Adrenal gland (tissue), 5 donors: ENCODE results near the gene EXT2.

Experiments
- CTCF ChIP-seq, 6 experiments: fragments of 450-650 bp in 4 of 6; fragments of 200-600 bp in 2 of 6; sonication (generic) in 1 of 6; IDR thresholded peaks; 1 replicate in 5 of 6; 2 replicates in 1 of 6; pipeline versions ENCODE4 v1.5.1 to v1.8.0; 2016 to 2021; ENCODE audit warnings: antibody characterized with exemption in 6 of 6, mild to moderate bottlenecking in 2 of 6, moderate library complexity in 1 of 6
- POLR2A ChIP-seq, 2 donors: fragments of 450-650 bp; IDR thresholded peaks; one replicate each; pipeline ENCODE4 v1.6.1; 2017; ENCODE audit warnings: antibody characterized with exemption in 2 of 2, mild to moderate bottlenecking in 2 of 2, moderate library complexity in 1 of 2
- donor health status: DM: no; HTN: no; CAD: no.

- TF ChIP-seq CTCF (IDR thresholded peaks at IDR 0.05) (no peak), POLR2A (IDR thresholded peaks at IDR 0.05) (no peak)
Measured at GRCh38 chr11:44275241-44275640, 179.8 kb downstream of the EXT2 start.
